ENCODE data around the gene APPBP2.
A peak's percentile ranks its signal among the peaks of the same experiment; 100 is the strongest.

APPBP2 gene

GRCh38 chr17:60545465-60546191 lies 19.6 kb upstream of the APPBP2 start:
- no peak for DNase-seq (ENCODE audit: extremely low read depth, low read depth)
- no peak for TF ChIP-seq CTCF (IDR thresholded peaks at IDR 0.05; ENCODE audit: low read depth, low read length)

GRCh38 chr17:60542071-60542470 lies 16.0 kb upstream of the APPBP2 start:
- DNase-seq (ENCODE audit: extremely low read depth, low read depth), result no peak
- no peak for TF ChIP-seq CTCF (IDR thresholded peaks at IDR 0.05; ENCODE audit: low read depth, low read length)

GRCh38 chr17:60540460-60540859 lies 14.4 kb upstream of the APPBP2 start:
- no peak for TF ChIP-seq CTCF (IDR thresholded peaks at IDR 0.05; ENCODE audit: low read depth, low read length)
- DNase-seq (ENCODE audit: extremely low read depth, low read depth), result no peak

- TF ChIP-seq CTCF (IDR thresholded peaks at IDR 0.05; ENCODE audit: low read depth, low read length), result no peak
- no peak for DNase-seq (ENCODE audit: extremely low read depth, low read depth)
These were observed 13.8 kb upstream of the APPBP2 start for GRCh38 chr17:60539807-60540206.

- TF ChIP-seq CTCF (IDR thresholded peaks at IDR 0.05; ENCODE audit: low read depth, low read length), result no peak
These were observed 12.7 kb upstream of the APPBP2 start for GRCh38 chr17:60538726-60539125.

GRCh38 chr17:60535382-60536279 lies 9.6 kb upstream of the APPBP2 start:
- peak; percentile 62 for DNase-seq (ENCODE audit: extremely low read depth, low read depth)
- TF ChIP-seq CTCF (IDR thresholded peaks at IDR 0.05; ENCODE audit: low read depth, low read length), result no peak

More at GRCh38 chr17:60538726-60539125, 12.7 kb upstream of the APPBP2 start:
- DNase-seq (ENCODE audit: extremely low read depth, low read depth), result no peak

GRCh38 chr17:60534613-60535157 lies 8.6 kb upstream of the APPBP2 start:
- no peak for TF ChIP-seq CTCF (IDR thresholded peaks at IDR 0.05; ENCODE audit: low read depth, low read length)
- no peak for DNase-seq (ENCODE audit: extremely low read depth, low read depth)

All from AG09319 (cell line).